A549 (cell line): Measurements from ENCODE around the gene SRRT. TPM values are rescaled to one million over a fixed set of nuclear protein-coding genes. Genes with fewer than 3 reads are reported as not detected.

Source experiments
- ATOH8 ChIP-seq: fragments of 250-450 bp; sonication (Bioruptor Pico); IDR thresholded peaks from 2 replicates; pipeline ENCODE4 v1.5.0; 2020; ENCODE audit warnings: low read depth, mild to moderate bottlenecking, moderate library complexity
- BCL3 ChIP-seq: fragments of >200 bp; sonication (Bioruptor Twin); formaldehyde crosslinking; IDR thresholded peaks from 3 replicates; pipeline ENCODE4 v1.6.1; 2016
- CBX2 ChIP-seq: fragments of 200-600 bp; sonication (generic); IDR thresholded peaks from 2 replicates; pipeline ENCODE4 v1.6.1; 2016; ENCODE audit warnings: low read depth, mild to moderate bottlenecking, borderline replicate concordance
- CBX8 ChIP-seq: fragments of 200-600 bp; sonication (generic); IDR thresholded peaks from 2 replicates; pipeline ENCODE4 v1.6.1; 2016
- CEBPB ChIP-seq, 2 experiments: fragments of >200 bp in 1 of 2; sonication (Bioruptor Twin) in 1 of 2; formaldehyde crosslinking in 1 of 2; IDR thresholded peaks; 2 replicates each; pipeline ENCODE4 v1.6.1; 2012 to 2016
- CHD2 ChIP-seq: fragments of 150-350 bp; IDR thresholded peaks from 2 replicates; pipeline ENCODE4 v1.6.1; 2014; ENCODE audit warnings: low read length; ENCODE audit not compliant: partially characterized antibody
- CHD4 ChIP-seq: fragments of 200-600 bp; sonication (generic); IDR thresholded peaks from 2 replicates; pipeline ENCODE4 v1.6.1; 2016; ENCODE audit warnings: antibody characterized with exemption, mild to moderate bottlenecking, borderline replicate concordance
- EHF ChIP-seq: fragments of 250-450 bp; sonication (Bioruptor Pico); IDR thresholded peaks from 2 replicates; pipeline ENCODE4 v1.5.0; 2020; ENCODE audit warnings: mild to moderate bottlenecking
- EHMT2 ChIP-seq: fragments of 200-600 bp; sonication (generic); IDR thresholded peaks from 2 replicates; pipeline ENCODE4 v1.6.1; 2016; ENCODE audit warnings: antibody characterized with exemption, low read depth, mild to moderate bottlenecking, moderate library complexity
- ELK1 ChIP-seq: fragments of 150-350 bp; IDR thresholded peaks from 2 replicates; pipeline ENCODE4 v1.6.1; 2014; ENCODE audit warnings: low read depth, mild to moderate bottlenecking, low read length
- EP300 ChIP-seq, 2 experiments: fragments of >200 bp; sonication (Bioruptor Twin); formaldehyde crosslinking; IDR thresholded peaks; 2 replicates in 1 of 2; 3 replicates in 1 of 2; pipeline ENCODE4 v1.6.1; 2016 to 2017
- FOSB ChIP-seq: fragments of 250-450 bp; sonication (Bioruptor Pico); IDR thresholded peaks from 2 replicates; pipeline ENCODE4 v1.5.0; 2020; ENCODE audit warnings: mild to moderate bottlenecking, moderate library complexity
- FOXS1 ChIP-seq: fragments of 250-450 bp; sonication (Bioruptor Pico); IDR thresholded peaks from 2 replicates; pipeline ENCODE4 v1.5.0; 2020; ENCODE audit warnings: mild to moderate bottlenecking, moderate library complexity
- GATA3 ChIP-seq: IDR thresholded peaks from 2 replicates; pipeline ENCODE4 v1.6.1; 2012; ENCODE audit warnings: borderline replicate concordance
- HEYL ChIP-seq: fragments of 250-450 bp; sonication (Bioruptor Pico); IDR thresholded peaks from 2 replicates; pipeline ENCODE4 v1.8.0; 2021; ENCODE audit warnings: mild to moderate bottlenecking, moderate library complexity
- HMGXB4 ChIP-seq: fragments of 250-450 bp; sonication (Bioruptor Pico); IDR thresholded peaks from 2 replicates; pipeline ENCODE4 v1.5.0; 2021; ENCODE audit warnings: mild to moderate bottlenecking, moderate library complexity, borderline replicate concordance
- HOXB13 ChIP-seq: fragments of 250-450 bp; sonication (Bioruptor Pico); IDR thresholded peaks from 2 replicates; pipeline ENCODE4 v1.5.0; 2020; ENCODE audit warnings: low read depth, mild to moderate bottlenecking, moderate library complexity
- JUN ChIP-seq, 2 experiments: fragments of >200 bp; sonication (Bioruptor Twin); formaldehyde crosslinking; IDR thresholded peaks; 2 replicates in 1 of 2; 3 replicates in 1 of 2; pipeline ENCODE4 v1.6.1; 2016 to 2017
- JUNB ChIP-seq: fragments of >200 bp; sonication (Bioruptor Twin); formaldehyde crosslinking; IDR thresholded peaks from 2 replicates; pipeline ENCODE4 v1.6.1; 2016
- KDM1A ChIP-seq: fragments of 200-600 bp; sonication (generic); IDR thresholded peaks from 2 replicates; pipeline ENCODE4 v1.6.1; 2016; ENCODE audit warnings: low read depth, mild to moderate bottlenecking
- KDM5A ChIP-seq: fragments of 200-600 bp; sonication (generic); IDR thresholded peaks from 2 replicates; pipeline ENCODE4 v1.6.1; 2016; ENCODE audit warnings: antibody characterized with exemption, mild to moderate bottlenecking
- MAFK ChIP-seq: fragments of 450-650 bp; IDR thresholded peaks from 2 replicates; pipeline ENCODE4 v1.6.1; 2014; ENCODE audit not compliant: partially characterized antibody
- MAX ChIP-seq: IDR thresholded peaks from 2 replicates; pipeline ENCODE4 v1.6.1; 2012
- MYC ChIP-seq: IDR thresholded peaks from 2 replicates; pipeline ENCODE4 v1.6.1; 2012; ENCODE audit warnings: mild to moderate bottlenecking, inconsistent platforms, low read length, improper control_type of control experiment, borderline replicate concordance
- PBX3 ChIP-seq: IDR thresholded peaks from 2 replicates; pipeline ENCODE4 v1.6.1; 2012
- PHF8 ChIP-seq: fragments of 200-600 bp; sonication (generic); IDR thresholded peaks from 2 replicates; pipeline ENCODE4 v1.6.1; 2016; ENCODE audit warnings: low read depth, mild to moderate bottlenecking, antibody characterized with exemption, moderate library complexity, borderline replicate concordance
- POLR2AphosphoS2 ChIP-seq: conservative IDR thresholded peaks from 2 replicates; pipeline ENCODE4 v1.6.1; 2012; ENCODE audit warnings: low read length, improper control_type of control experiment, inconsistent platforms
- RAD21 ChIP-seq, 2 experiments: fragments of >200 bp in 1 of 2; sonication (Bioruptor Twin) in 1 of 2; formaldehyde crosslinking in 1 of 2; IDR thresholded peaks in 1 of 2; conservative IDR thresholded peaks in 1 of 2; 2 replicates in 1 of 2; 3 replicates in 1 of 2; pipeline ENCODE4 v1.6.1; 2012 to 2018; ENCODE audit warnings: inconsistent platforms in 1 of 2
- RCOR1 ChIP-seq: fragments of 150-350 bp; IDR thresholded peaks from 2 replicates; pipeline ENCODE4 v1.6.1; 2014; ENCODE audit warnings: antibody characterized with exemption, low read length, low read depth
- RNF2 ChIP-seq: fragments of 200-600 bp; sonication (generic); IDR thresholded peaks from 2 replicates; pipeline ENCODE4 v1.6.1; 2016; ENCODE audit warnings: low read depth, mild to moderate bottlenecking, antibody characterized with exemption, moderate library complexity, borderline replicate concordance
- SREBF2 ChIP-seq: fragments of 450-650 bp; IDR thresholded peaks from 2 replicates; pipeline ENCODE4 v1.6.1; 2014; ENCODE audit warnings: mild to moderate bottlenecking, moderate library complexity
- TFCP2L1 ChIP-seq: fragments of 250-450 bp; sonication (Bioruptor Pico); IDR thresholded peaks from 2 replicates; pipeline ENCODE4 v1.5.0; 2021; ENCODE audit warnings: mild to moderate bottlenecking
- USF2 ChIP-seq: fragments of 450-650 bp; IDR thresholded peaks from 2 replicates; pipeline ENCODE4 v1.6.1; 2014; ENCODE audit warnings: antibody characterized with exemption
- ZFP36 ChIP-seq: fragments of 450-650 bp; IDR thresholded peaks from 2 replicates; pipeline ENCODE4 v1.6.1; 2014; ENCODE audit warnings: borderline replicate concordance; ENCODE audit not compliant: partially characterized antibody
- ZNF302 ChIP-seq: fragments of 250-450 bp; sonication (Bioruptor Pico); IDR thresholded peaks from 2 replicates; pipeline ENCODE4 v1.9.0; 2021; ENCODE audit warnings: inconsistent platforms, mild to moderate bottlenecking, moderate library complexity
- ZSCAN20 ChIP-seq: fragments of 250-450 bp; sonication (Bioruptor Pico); IDR thresholded peaks from 2 replicates; pipeline ENCODE4 v1.8.0; 2022; ENCODE audit warnings: mild to moderate bottlenecking, moderate library complexity
- polyA plus RNA-seq, 4 experiments: library from polyadenylated mRNA; depleted of rRNA in 3 of 4; stranded (reverse); fragments of >200 nt; fragmentation: RNase III in 1 of 4; extraction: RNeasy Plus Mini Kit Qiagen cat#74134 plus additional on column Dnase treatment in 1 of 4; gene quantifications; 2 replicates in 3 of 4; 3 replicates in 1 of 4; pipeline ENCODE4 v1.2.3, GENCODE V29; 2011 to 2017

Gene SRRT
- polyA plus RNA-seq, 2 of the 4 experiments (the other 2 are of a cell fraction) = 49.9 to 194 TPM

- TF ChIP-seq PBX3 = no peak
- TF ChIP-seq JUNB = no peak
- no peak for TF ChIP-seq SREBF2
- TF ChIP-seq ZSCAN20 (CRISPR knock-in tag) = no peak
- TF ChIP-seq BCL3 = no peak
- TF ChIP-seq RAD21 (conservative IDR thresholded peaks at IDR 0.05 in 1 of 2, IDR thresholded peaks at IDR 0.05 in 1 of 2) = no peak; a peak in 1 of 5 replicates
- no peak for TF ChIP-seq MAFK
- TF ChIP-seq KDM1A = peak; percentile 72; the same call in 1 of the 2 replicates
- no peak for TF ChIP-seq CBX8
- TF ChIP-seq PHF8 = peak; percentile 6; the same call in 1 of the 2 replicates
- no peak for TF ChIP-seq ZNF302 (CRISPR knock-in tag)
- TF ChIP-seq CHD4 = peak; percentile 93; the same call in 1 of the 2 replicates
- peak; percentile 97 for TF ChIP-seq USF2
- TF ChIP-seq CBX2 = no peak
- TF ChIP-seq EHMT2 = 0 out of 2 replicates have a peak, but pooled peaks have one; percentile 65
- TF ChIP-seq KDM5A = no peak
- TF ChIP-seq HMGXB4 (CRISPR knock-in tag) = no peak
- 0 out of 4 replicates have a peak, but pooled peaks of 1 of the 2 experiments have one; percentile 4 for TF ChIP-seq CEBPB (IDR thresholded peaks at IDR 0.05)
- peak; percentile 98 for TF ChIP-seq MAX
- no peak for TF ChIP-seq EP300 (IDR thresholded peaks at IDR 0.05)
- TF ChIP-seq JUN (IDR thresholded peaks at IDR 0.05) = peak in 1 of 2 experiments; percentile 95; a peak in 4 of 5 replicates
- TF ChIP-seq FOSB (CRISPR knock-in tag) = no peak
- no peak for TF ChIP-seq ZFP36
- no peak; the same call in 1 of the 2 replicates for TF ChIP-seq EHF (CRISPR knock-in tag)
- TF ChIP-seq TFCP2L1 (CRISPR knock-in tag) = no peak
- TF ChIP-seq FOXS1 = no peak
- TF ChIP-seq GATA3 = peak; percentile 40; the same call in 1 of the 2 replicates
- 0 out of 2 replicates have a peak, but pooled peaks have one; percentile 5 for TF ChIP-seq ATOH8 (CRISPR knock-in tag)
- 0 out of 2 replicates have a peak, but pooled peaks have one; percentile 56 for TF ChIP-seq HEYL (CRISPR knock-in tag)
- TF ChIP-seq HOXB13 (CRISPR knock-in tag) = peak; percentile 66; the same call in 1 of the 2 replicates
- TF ChIP-seq RNF2 = no peak
- peak; percentile 63; the same call in 1 of the 2 replicates for TF ChIP-seq RCOR1
- no peak for TF ChIP-seq CHD2
- TF ChIP-seq ELK1 = no peak
- no peak for TF ChIP-seq MYC
- TF ChIP-seq POLR2AphosphoS2 = no peak
These were observed 37.6 kb upstream of the SRRT start (continued) for GRCh38 chr7:100837099-100837836.
